SU-DHL-6 (cell line): ENCODE measurements around the gene LHFPL3.

ENCODE experiments used
- H2AFZ ChIP-seq: fragments of 200-600 bp; sonication (generic); 2 replicates; pipeline ENCODE4 v1.6.1; 2014; ENCODE audit warnings: low read depth, mild to moderate bottlenecking, moderate library complexity, mixed read lengths, antibody characterized with exemption, low read length; ENCODE audit not compliant: severe bottlenecking
- H3F3A ChIP-seq: fragments of 200-600 bp; shearing (Covaris generic); 2 replicates; pipeline ENCODE4 v1.6.0; 2016; ENCODE audit warnings: antibody characterized with exemption, mild to moderate bottlenecking; ENCODE audit not compliant: insufficient read depth
- H3K27ac ChIP-seq: fragments of 200-600 bp; sonication (generic); 2 replicates; pipeline ENCODE4 v1.5.1; 2016; ENCODE audit warnings: low read depth, mild to moderate bottlenecking, low read length, moderate library complexity, mixed read lengths
- H3K27me3 ChIP-seq: fragments of 200-600 bp; sonication (generic), shearing (Covaris generic); 2 replicates; pipeline ENCODE4 v1.6.0; 2014; ENCODE audit warnings: mild to moderate bottlenecking, low read length
- H3K36me3 ChIP-seq: fragments of 200-600 bp; sonication (generic); 2 replicates; pipeline ENCODE4 v1.6.1; 2014; ENCODE audit warnings: mild to moderate bottlenecking, low read length, mixed read lengths
- H3K4me2 ChIP-seq: fragments of 300-600, 200-600 bp; shearing (Covaris generic), sonication (generic); 2 replicates; pipeline ENCODE4 v1.6.0; 2014; ENCODE audit warnings: low read length, low read depth, mild to moderate bottlenecking; ENCODE audit not compliant: poor library complexity, severe bottlenecking
- H3K4me3 ChIP-seq: fragments of 200-600 bp; sonication (generic); 2 replicates; pipeline ENCODE4 v1.5.1; 2014; ENCODE audit warnings: antibody characterized with exemption, low read length, mild to moderate bottlenecking, mixed read lengths; ENCODE audit not compliant: insufficient read depth, poor library complexity, severe bottlenecking
- H3K79me2 ChIP-seq: fragments of 200-600 bp; sonication (generic); 2 replicates; pipeline ENCODE4 v1.6.1; 2014; ENCODE audit warnings: mild to moderate bottlenecking, low read length, moderate library complexity; ENCODE audit not compliant: insufficient read depth
- H3K9ac ChIP-seq: fragments of 200-600 bp; sonication (generic); 2 replicates; pipeline ENCODE4 v1.7.0; 2014; ENCODE audit warnings: mild to moderate bottlenecking, low read length
- H3K9me2 ChIP-seq: fragments of 200-600 bp; sonication (generic); replicated peaks from 2 replicates; pipeline ENCODE4 v1.6.1; 2014; ENCODE audit warnings: low read length; ENCODE audit not compliant: insufficient read depth
- H3K9me3 ChIP-seq: fragments of 200-600 bp; sonication (generic); 2 replicates; pipeline ENCODE4 v1.6.1; 2014; ENCODE audit warnings: low read length, mixed read lengths; ENCODE audit not compliant: insufficient read depth
- H4K20me1 ChIP-seq: fragments of 200-600 bp; sonication (generic); 2 replicates; pipeline ENCODE4 v1.6.1; 2014; ENCODE audit warnings: low read depth, mild to moderate bottlenecking, antibody characterized with exemption, low read length, moderate library complexity, mixed read lengths
- CTCF ChIP-seq: fragments of 200-600 bp; sonication (generic); IDR thresholded peaks from one replicate; pipeline ENCODE4 v1.5.1; 2017; ENCODE audit warnings: antibody characterized with exemption, mild to moderate bottlenecking, low read length, moderate library complexity; ENCODE audit not compliant: insufficient read depth, poor library complexity, severe bottlenecking
- EZH2phosphoT487 ChIP-seq: fragments of 200-600 bp; sonication (generic), shearing (Covaris generic); conservative IDR thresholded peaks from 2 replicates; pipeline ENCODE4 v1.6.1; 2018; ENCODE audit warnings: mild to moderate bottlenecking, antibody characterized with exemption, low read length, moderate library complexity, mixed read lengths

LHFPL3 gene

GRCh38 chr7:104938741-104939390, 610.5 kb downstream of the LHFPL3 start:
- Histone ChIP-seq H3K4me2 (no peak overlapping the region), H3K9ac (no peak overlapping the region), H2AFZ (no peak overlapping the region), H3K9me3 (no peaks in the 10 kb centered on the region), H3K4me3 (no peak overlapping the region), H3K27me3 (no peaks in the 10 kb centered on the region), H3K27ac (no peak overlapping the region), H3K9me2 (no peaks in the 10 kb centered on the region), H3K36me3 (no peaks in the 10 kb centered on the region), H3F3A (peaks cover 8% of the 10 kb centered on the region), H4K20me1 (no peaks in the 10 kb centered on the region), H3K79me2 (no peaks in the 10 kb centered on the region)
- TF ChIP-seq EZH2phosphoT487 (no peak), CTCF (no peak)

- Histone ChIP-seq H2AFZ (no peak overlapping the region), H3K4me3 (no peak overlapping the region), H3K79me2 (no peaks in the 10 kb centered on the region), H3K9me3 (no peaks in the 10 kb centered on the region), H3K27me3 (no peaks in the 10 kb centered on the region), H3K9ac (no peak overlapping the region), H3K4me2 (no peak overlapping the region), H3F3A (peaks cover 19% of the 10 kb centered on the region), H3K27ac (no peak overlapping the region), H3K9me2 (no peaks in the 10 kb centered on the region), H4K20me1 (no peaks in the 10 kb centered on the region), H3K36me3 (no peaks in the 10 kb centered on the region)
- TF ChIP-seq CTCF, result no peak
- TF ChIP-seq EZH2phosphoT487, result no peak
These were observed 611.8 kb downstream of the LHFPL3 start for GRCh38 chr7:104940023-104940710.

- H3K36me3 ChIP-seq, result no peaks in the 10 kb centered on the region
- no peaks in the 10 kb centered on the region for H3K9me2 ChIP-seq
- H3K9me3 ChIP-seq, result no peaks in the 10 kb centered on the region
- peak overlapping the region; percentile 55 for H3K9ac ChIP-seq
- no peak overlapping the region for H3K4me3 ChIP-seq
- H4K20me1 ChIP-seq, result no peaks in the 10 kb centered on the region
- no peaks in the 10 kb centered on the region for H3K27me3 ChIP-seq
- peak overlapping the region; percentile 70 for H2AFZ ChIP-seq
- TF ChIP-seq EZH2phosphoT487, result no peak
- TF ChIP-seq CTCF, result no peak
- H3K27ac ChIP-seq, result peak overlapping the region; percentile 93
- H3K79me2 ChIP-seq, result no peaks in the 10 kb centered on the region
- peaks cover 19% of the 10 kb centered on the region for H3F3A ChIP-seq
- peak overlapping the region; percentile 77 for H3K4me2 ChIP-seq
These were observed 615.3 kb downstream of the LHFPL3 start for GRCh38 chr7:104943502-104944343.
